SIG-M5 treated with dmso at 0.1 percent for 504 hours (cell line): Measurements from ENCODE around the gene NRXN3.

ENCODE experiments used
- DNase-seq: peaks from one replicate; lab custom pipeline; 2025; ENCODE audit not compliant: unreplicated experiment; lab: John Stamatoyannopoulos, UW

Gene NRXN3

DNA sequence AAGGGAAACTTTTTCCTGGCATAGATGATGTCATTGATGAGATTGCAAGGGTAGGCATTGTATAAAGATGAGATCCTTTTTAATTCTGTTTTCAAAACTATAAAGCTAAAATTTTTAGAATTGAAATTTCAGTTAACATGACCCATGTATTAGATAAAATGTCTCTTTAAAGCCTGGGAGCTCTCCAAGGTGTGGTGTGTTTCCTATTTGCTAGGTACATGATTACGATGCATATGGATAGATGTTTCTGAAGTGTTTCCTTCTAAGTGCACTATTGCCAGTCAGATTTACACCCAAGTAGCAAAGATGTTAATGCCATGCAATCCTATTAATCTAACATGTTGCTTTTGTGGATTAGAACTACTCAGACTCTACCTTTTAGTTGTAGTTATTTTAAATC, 1206.4 kb downstream of the NRXN3 start:
- DNase-seq, result no peak

GRCh38 chr14:79378020-79378419, 1207.8 kb downstream of the NRXN3 start:
- DNase-seq, result no peak

GRCh38 chr14:79379266-79379665, 1209.1 kb downstream of the NRXN3 start:
- no peak for DNase-seq

DNA sequence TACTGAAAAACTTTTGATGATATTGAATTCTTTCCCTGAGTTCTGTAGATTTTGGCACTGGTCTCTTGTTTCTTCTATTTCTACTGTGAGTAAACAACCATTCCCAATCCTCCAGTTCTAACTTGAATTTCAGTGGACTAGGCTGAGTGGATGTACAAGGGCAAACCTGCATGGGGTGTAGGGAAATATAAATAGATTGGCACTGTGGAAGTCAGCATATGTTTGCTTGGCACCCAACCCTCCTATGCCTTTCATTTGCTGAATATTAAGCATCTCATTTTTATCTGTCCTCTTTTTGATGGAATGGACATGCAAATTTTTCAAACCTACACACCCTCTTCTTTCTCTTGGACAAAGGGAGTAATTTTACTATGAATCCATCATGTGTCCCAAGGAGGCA, 1212.9 kb downstream of the NRXN3 start:
- no peak for DNase-seq

DNA sequence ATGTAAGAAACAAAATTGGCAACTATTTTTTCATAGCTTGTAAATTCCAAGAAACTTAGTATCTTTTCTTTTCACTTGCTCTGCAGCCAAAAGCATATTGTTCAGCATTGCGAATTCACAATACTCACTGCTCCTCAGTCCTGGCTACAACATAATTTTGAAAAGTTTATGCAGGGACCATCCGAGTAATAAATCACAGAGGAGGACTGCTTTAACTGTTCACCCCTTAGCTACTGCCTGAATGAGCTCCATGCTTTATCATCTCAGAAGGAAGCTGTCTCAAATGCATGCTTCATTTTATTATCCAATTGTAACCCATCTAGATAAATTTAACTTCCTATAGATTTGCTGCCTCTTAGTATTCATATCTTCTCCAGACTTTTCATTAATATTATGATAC, 1213.3 kb downstream of the NRXN3 start:
- DNase-seq, result no peak

GRCh38 chr14:79395061-79395460, 1224.9 kb downstream of the NRXN3 start:
- no peak for DNase-seq

GRCh38 chr14:79404874-79405511, 1234.8 kb downstream of the NRXN3 start:
- no peak for DNase-seq

DNA sequence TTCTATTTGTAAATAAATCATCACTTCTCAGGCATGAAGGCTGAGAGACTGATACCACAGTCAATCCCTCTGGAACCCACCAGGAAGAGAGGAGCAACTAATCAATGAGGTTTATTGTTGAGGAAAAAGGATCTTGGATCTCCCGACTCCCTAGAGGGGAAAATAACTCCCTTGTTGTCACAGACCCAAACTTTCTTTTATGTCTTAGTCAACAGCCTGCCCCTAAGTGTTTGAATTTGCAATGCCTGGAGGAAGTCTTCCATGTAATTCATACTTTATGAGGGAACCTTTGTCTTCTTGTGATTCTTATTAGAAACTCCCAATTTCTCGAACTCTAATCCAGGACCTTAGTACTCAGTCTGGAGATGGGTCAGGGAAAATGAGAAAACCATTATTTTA, 1235.3 kb downstream of the NRXN3 start:
- DNase-seq, result no peak

- no peak for DNase-seq
Measured at GRCh38 chr14:79407572-79407971, 1237.4 kb downstream of the NRXN3 start.

DNA sequence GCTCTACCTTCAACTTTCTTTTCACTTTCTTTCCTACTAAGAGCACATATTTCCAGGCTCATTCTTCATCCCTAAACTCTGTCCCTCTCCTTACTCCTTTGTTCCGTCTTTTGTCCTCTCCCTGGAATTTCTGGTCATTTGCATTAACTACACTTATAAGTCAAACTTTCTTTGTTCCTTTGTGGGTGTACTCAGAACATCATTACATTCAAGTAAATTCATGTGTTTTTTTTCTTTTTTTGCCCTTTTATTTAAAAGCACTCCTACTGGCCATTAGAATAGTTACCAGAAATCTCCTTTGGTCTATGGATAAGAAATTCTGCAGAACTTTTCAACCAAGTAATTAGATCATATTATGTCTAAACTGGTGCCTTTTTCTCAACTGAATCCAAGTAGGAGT, 1238.5 kb downstream of the NRXN3 start:
- DNase-seq, result no peak

GRCh38 chr14:79411403-79412174, 1241.4 kb downstream of the NRXN3 start:
- DNase-seq, result no peak

DNA sequence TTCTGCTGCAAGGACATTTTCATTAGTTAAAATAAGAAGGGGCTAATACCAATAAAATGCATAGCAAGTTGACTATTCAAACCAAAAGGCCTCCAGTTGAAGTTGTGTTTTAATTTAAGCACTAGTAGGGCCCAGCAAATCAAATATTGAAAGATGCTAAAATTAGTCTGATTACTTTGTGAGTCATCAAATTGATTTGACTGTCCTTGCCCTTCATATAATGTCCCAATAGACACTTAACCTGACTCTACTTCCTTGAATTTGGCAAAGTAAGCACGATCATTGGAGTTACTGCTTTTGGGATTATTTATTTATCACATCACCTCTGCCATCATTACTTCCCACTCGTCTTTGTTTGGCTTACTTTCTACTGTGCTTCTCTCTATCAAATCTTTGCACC, 1242.6 kb downstream of the NRXN3 start:
- DNase-seq, result no peak

DNA sequence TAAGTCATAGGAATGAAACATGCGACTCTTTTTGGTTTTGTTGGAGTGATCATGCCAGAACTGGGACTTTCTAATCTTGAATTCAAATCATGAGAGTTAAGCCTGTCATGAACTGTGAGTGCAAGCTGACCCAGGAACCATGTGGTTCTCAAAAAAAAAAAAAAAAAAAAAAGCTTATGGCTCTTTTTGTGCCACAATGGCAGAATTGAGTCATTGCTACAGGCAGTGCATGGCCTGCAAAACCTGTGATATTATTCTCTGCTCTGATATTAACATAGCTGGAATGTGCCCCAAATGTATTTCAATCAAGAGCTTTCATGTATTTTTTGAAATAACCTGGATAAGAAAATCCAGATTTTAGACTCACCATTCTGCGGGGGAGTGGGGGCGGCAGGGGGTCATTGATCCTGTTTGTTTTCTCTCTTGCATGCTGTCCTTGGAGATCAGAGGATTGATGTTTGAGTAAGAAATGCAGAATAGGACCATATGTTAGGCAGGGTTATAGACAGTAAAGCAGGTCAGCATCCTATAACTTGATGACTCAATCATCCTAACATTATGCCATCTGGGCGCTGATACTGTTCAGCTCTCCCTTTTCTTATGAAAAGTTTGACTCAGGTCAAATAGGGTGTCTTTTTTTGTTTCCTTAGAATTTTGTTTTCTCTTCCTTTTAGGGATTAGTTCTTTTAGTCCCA, 1243.7 kb downstream of the NRXN3 start:
- DNase-seq, result no peak

DNA sequence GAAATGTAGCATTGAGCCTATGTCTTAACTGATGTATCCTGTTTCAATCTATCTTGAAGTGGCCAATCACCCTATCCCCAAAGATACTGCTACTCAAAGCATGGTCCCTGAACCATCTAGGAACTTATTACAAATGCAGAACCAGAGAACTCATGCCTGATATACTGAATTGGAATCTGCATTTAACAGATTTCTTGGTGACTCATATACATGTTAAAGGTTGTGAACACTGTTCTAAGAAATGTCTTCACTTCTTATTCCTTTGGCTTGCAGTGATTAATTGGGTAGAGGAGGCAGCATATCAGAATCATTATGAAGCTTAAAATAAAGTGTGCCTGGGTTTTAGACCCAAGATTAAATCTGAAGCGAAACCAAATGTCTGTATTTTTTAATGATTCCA, 1245.6 kb downstream of the NRXN3 start:
- no peak for DNase-seq

DNA sequence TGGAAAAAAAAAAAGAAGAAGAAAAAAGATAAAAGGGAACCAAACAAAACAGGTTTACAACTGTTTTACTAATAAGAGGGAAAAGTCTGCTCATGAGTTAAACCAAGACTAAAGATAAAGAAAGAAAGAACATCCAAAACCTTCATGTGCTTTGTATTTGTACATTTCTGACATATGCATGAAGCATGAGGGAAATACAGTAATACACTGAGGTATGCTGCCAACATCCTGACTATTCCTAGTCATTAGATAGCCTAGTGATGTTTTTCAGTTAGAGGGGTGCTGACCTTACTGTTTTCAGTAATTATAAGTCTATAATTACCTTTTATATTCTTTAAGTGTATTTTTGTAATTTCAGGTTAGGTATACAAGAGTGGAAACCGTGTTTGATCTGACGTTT, 1247.8 kb downstream of the NRXN3 start:
- DNase-seq, result no peak

DNA sequence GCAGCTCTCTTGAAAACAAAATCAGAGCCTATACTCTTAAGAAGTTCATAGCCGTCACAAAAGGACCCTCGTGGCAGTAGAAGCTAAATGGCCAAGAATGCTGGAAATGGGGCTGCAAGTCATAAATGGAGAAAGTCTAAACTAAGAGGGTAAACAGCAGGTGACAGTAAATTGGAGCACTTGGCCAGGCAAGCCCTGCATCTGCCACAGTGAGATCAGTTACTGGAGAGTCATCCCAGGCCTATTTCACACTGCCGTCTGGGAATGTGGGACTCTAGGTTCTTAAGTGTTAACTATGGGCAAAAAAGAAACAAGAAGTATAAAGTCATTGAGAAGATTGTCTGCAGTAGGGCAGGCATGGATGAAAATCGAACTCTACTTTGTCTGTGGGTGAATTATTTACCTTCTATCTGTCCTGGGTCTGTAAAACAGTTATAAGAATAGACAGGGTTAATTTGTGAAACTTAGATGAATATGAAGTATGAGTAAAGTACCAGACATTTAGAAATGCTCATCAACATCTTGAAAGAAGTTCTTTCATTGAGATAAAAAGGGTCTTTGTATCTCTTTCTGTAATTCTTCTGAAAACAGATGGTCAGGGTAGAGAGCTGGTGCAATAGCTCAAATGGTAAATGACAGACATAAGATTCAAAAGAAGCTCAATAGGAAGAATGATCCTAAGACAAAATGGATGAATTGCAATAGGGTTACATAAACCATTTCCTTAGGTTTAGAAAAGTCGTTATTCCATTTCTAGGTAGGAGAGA, 1248.7 kb downstream of the NRXN3 start:
- no peak for DNase-seq

GRCh38 chr14:79419571-79420327, 1249.6 kb downstream of the NRXN3 start:
- no peak for DNase-seq

- no peak for DNase-seq
Measured at GRCh38 chr14:79420725-79421124, 1250.6 kb downstream of the NRXN3 start.

GRCh38 chr14:79421811-79422210, 1251.6 kb downstream of the NRXN3 start:
- no peak for DNase-seq

DNA sequence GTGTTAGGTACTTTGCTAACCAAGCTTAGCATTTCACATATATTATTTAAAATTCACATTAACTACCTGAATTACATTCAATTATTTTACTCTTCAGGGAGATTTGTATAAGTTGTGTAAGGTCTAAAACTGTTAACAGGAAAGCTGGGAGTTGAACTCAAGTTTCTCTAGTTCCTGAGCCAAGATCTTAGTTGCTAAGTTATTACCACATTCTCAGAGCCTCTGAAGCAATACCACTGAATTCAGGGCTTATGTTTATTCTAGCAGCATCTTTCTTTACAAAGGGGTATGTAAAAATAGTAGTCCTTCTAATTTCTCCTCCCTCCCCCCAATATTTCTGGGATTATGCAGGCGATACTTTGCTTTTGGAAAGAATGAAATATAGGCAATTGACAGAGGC, 1254.3 kb downstream of the NRXN3 start:
- DNase-seq, result no peak
